A549 (cell line): Measurements from ENCODE around the gene DNAJC5. TPM values are rescaled to one million over a fixed set of nuclear protein-coding genes. Genes with fewer than 3 reads are reported as not detected.

Experiments
- ATAC-seq, 2 experiments: fragments of 200-7000 bp in 1 of 2; fragments of >200 bp in 1 of 2; cut with Nextera tagmentation in 1 of 2; cut with Tn5 transposase in 1 of 2; 3 replicates each; pipeline versions ENCODE4 v1.8.0 to v1.9.1; 2018 to 2020; ENCODE audit warnings: mild to moderate bottlenecking in 1 of 2, moderate library complexity in 1 of 2
- CTCF ChIA-PET: fragments of 300-600 bp; sonication (Branson Sonifier 250); formaldehyde crosslinking; extraction: SDS; loops from one replicate; lab custom pipeline; 2021; ENCODE audit warnings: antibody characterized with exemption, inconsistent platforms; lab: Yijun Ruan, JAX
- POLR2A ChIA-PET: fragments of 350-600 bp; formaldehyde crosslinking; extraction: SDS; loops from one replicate; lab custom pipeline; 2021; ENCODE audit warnings: antibody characterized with exemption, inconsistent platforms; lab: Yijun Ruan, JAX
- DNase-seq, 2 experiments: peaks; one replicate each; pipeline versions ENCODE4 v3.0.0 to v3.0.0-alpha.2; 2011 to 2016; ENCODE audit warnings: low read depth in 1 of 2, low spot score in 1 of 2
- FAIRE-seq: peaks from 2 replicates; lab custom pipeline; 2011; peaks lifted over from hg19 to GRCh38; lab: Jason Lieb, UNC
- H3K27ac ChIP-seq, 2 experiments: fragments of >200 bp; sonication (Bioruptor Twin); formaldehyde crosslinking; 3 replicates each; pipeline ENCODE4 v1.5.1; 2016 to 2017
- H3K4me1 ChIP-seq: fragments of >200 bp; sonication (Bioruptor Twin); formaldehyde crosslinking; 3 replicates; pipeline ENCODE4 v1.6.1; 2016
- H3K4me2 ChIP-seq: fragments of >200 bp; sonication (Bioruptor Twin); formaldehyde crosslinking; 3 replicates; pipeline ENCODE4 v1.6.1; 2016
- H3K4me3 ChIP-seq: fragments of >200 bp; sonication (Bioruptor Twin); formaldehyde crosslinking; 3 replicates; pipeline ENCODE4 v1.5.1; 2016
- H3K9me3 ChIP-seq: fragments of >200 bp; sonication (Bioruptor Twin); formaldehyde crosslinking; 3 replicates; pipeline ENCODE4 v1.6.1; 2016
- ATOH8 ChIP-seq: fragments of 250-450 bp; sonication (Bioruptor Pico); IDR thresholded peaks from 2 replicates; pipeline ENCODE4 v1.5.0; 2020; ENCODE audit warnings: low read depth, mild to moderate bottlenecking, moderate library complexity
- EHF ChIP-seq: fragments of 250-450 bp; sonication (Bioruptor Pico); IDR thresholded peaks from 2 replicates; pipeline ENCODE4 v1.5.0; 2020; ENCODE audit warnings: mild to moderate bottlenecking
- EP300 ChIP-seq, 2 experiments: fragments of >200 bp; sonication (Bioruptor Twin); formaldehyde crosslinking; IDR thresholded peaks; 2 replicates in 1 of 2; 3 replicates in 1 of 2; pipeline ENCODE4 v1.6.1; 2016 to 2017
- ESRRA ChIP-seq: fragments of 150-350 bp; IDR thresholded peaks from 2 replicates; pipeline ENCODE4 v1.6.1; 2014; ENCODE audit warnings: mild to moderate bottlenecking, low read length, borderline replicate concordance
- FOSB ChIP-seq: fragments of 250-450 bp; sonication (Bioruptor Pico); IDR thresholded peaks from 2 replicates; pipeline ENCODE4 v1.5.0; 2020; ENCODE audit warnings: mild to moderate bottlenecking, moderate library complexity
- HDAC2 ChIP-seq: fragments of 200-600 bp; sonication (generic); IDR thresholded peaks from 2 replicates; pipeline ENCODE4 v1.6.1; 2016
- HES2 ChIP-seq: fragments of >200 bp; sonication (Bioruptor Twin); formaldehyde crosslinking; IDR thresholded peaks from 2 replicates; pipeline ENCODE4 v1.6.1; 2016
- JUN ChIP-seq, 2 experiments: fragments of >200 bp; sonication (Bioruptor Twin); formaldehyde crosslinking; IDR thresholded peaks; 2 replicates in 1 of 2; 3 replicates in 1 of 2; pipeline ENCODE4 v1.6.1; 2016 to 2017
- JUNB ChIP-seq: fragments of >200 bp; sonication (Bioruptor Twin); formaldehyde crosslinking; IDR thresholded peaks from 2 replicates; pipeline ENCODE4 v1.6.1; 2016
- KDM5A ChIP-seq: fragments of 200-600 bp; sonication (generic); IDR thresholded peaks from 2 replicates; pipeline ENCODE4 v1.6.1; 2016; ENCODE audit warnings: antibody characterized with exemption, mild to moderate bottlenecking
- NR3C1 ChIP-seq: fragments of >200 bp; sonication (Bioruptor Twin); formaldehyde crosslinking; IDR thresholded peaks from 3 replicates; pipeline ENCODE4 v1.6.1; 2017
- POLR2A ChIP-seq: IDR thresholded peaks from 2 replicates; pipeline ENCODE4 v1.6.1; 2012; ENCODE audit warnings: mild to moderate bottlenecking, low read length
- RAD21 ChIP-seq, 2 experiments: fragments of >200 bp in 1 of 2; sonication (Bioruptor Twin) in 1 of 2; formaldehyde crosslinking in 1 of 2; IDR thresholded peaks in 1 of 2; conservative IDR thresholded peaks in 1 of 2; 2 replicates in 1 of 2; 3 replicates in 1 of 2; pipeline ENCODE4 v1.6.1; 2012 to 2018; ENCODE audit warnings: inconsistent platforms in 1 of 2
- RFX5 ChIP-seq: fragments of 450-650 bp; IDR thresholded peaks from 2 replicates; pipeline ENCODE4 v1.7.1; 2014; ENCODE audit warnings: antibody characterized with exemption, mild to moderate bottlenecking, moderate library complexity
- ZFP36 ChIP-seq: fragments of 450-650 bp; IDR thresholded peaks from 2 replicates; pipeline ENCODE4 v1.6.1; 2014; ENCODE audit warnings: borderline replicate concordance; ENCODE audit not compliant: partially characterized antibody
- WGBS: methylation state at CpG from one replicate; pipeline ENCODE4 v1.1.6; 2017; ENCODE audit errors: missing lambda C conversion rate; 5-methylcytosine and 5-hydroxymethylcytosine counted together
- polyA plus RNA-seq, 4 experiments: library from polyadenylated mRNA; depleted of rRNA in 3 of 4; stranded (reverse); fragments of >200 nt; fragmentation: RNase III in 1 of 4; extraction: RNeasy Plus Mini Kit Qiagen cat#74134 plus additional on column Dnase treatment in 1 of 4; gene quantifications; 2 replicates in 3 of 4; 3 replicates in 1 of 4; pipeline ENCODE4 v1.2.3, GENCODE V29; 2011 to 2017
- TF ChIP-seq, protein P1 (sequence below): IDR thresholded peaks from 2 replicates; pipeline ENCODE4 v1.6.1; 2012; ENCODE audit warnings: low read depth, borderline replicate concordance
- TF ChIP-seq, protein P2 (sequence below): fragments of 200-600 bp; sonication (generic); IDR thresholded peaks from 2 replicates; pipeline ENCODE4 v1.6.1; 2016; ENCODE audit warnings: antibody characterized with exemption, mild to moderate bottlenecking, moderate library complexity
- TF ChIP-seq, protein P3 (sequence below): fragments of >200 bp; sonication (Bioruptor Twin); formaldehyde crosslinking; IDR thresholded peaks from 3 replicates; pipeline ENCODE4 v1.5.1; 2016

Gene DNAJC5
- polyA plus RNA-seq, 2 of the 4 experiments (the other 2 are of a cell fraction), result 20.4 to 23.2 TPM

GRCh38 chr20:63951398-63952209 lies 56.7 kb downstream of the DNAJC5 start:
- whole genome bisulfite sequencing, result 77% methylated on average over 10 of the region's 17 CpGs
- POLR2A ChIA-PET, result no interaction called here
- CTCF ChIA-PET, result interaction anchor here (0.7 to 2.1 kb wide), 8 partner anchors 9 to 414 kb away, joined by 3 to 8 read pairs (median 4); partner anchors contain the start of gene PTK6

GRCh38 chr20:63952210-63952535 lies 57.2 kb downstream of the DNAJC5 start:
- Histone ChIP-seq H3K4me2 (no peak overlapping the region), H3K4me1 (peaks cover 46% of the 10 kb centered on the region), H3K9me3 (no peaks in the 10 kb centered on the region), H3K4me3 (no peak overlapping the region), H3K27ac (no peak overlapping the region)
- TF ChIP-seq RFX5, result no peak
- TF ChIP-seq POLR2A, result no peak
- DNase-seq (no peak), FAIRE-seq (no peak), ATAC-seq (no peak)
- ChIA-PET POLR2A (no interaction called here), CTCF (interaction anchor here (1.1 to 2.1 kb wide), 5 partner anchors 10 to 414 kb away, joined by 3 to 8 read pairs (median 4); partner anchors contain the start of gene PTK6)
- WGBS, result 90% methylated on average over 13 of the region's 15 CpGs

More at GRCh38 chr20:63951398-63952209, 56.7 kb downstream of the DNAJC5 start:
- FAIRE-seq, result no peak
- TF ChIP-seq ESRRA, result no peak
- TF ChIP-seq ZFP36, result no peak
- TF ChIP-seq ATOH8 (CRISPR knock-in tag), result no peak
- TF ChIP-seq JUNB, result no peak
- TF ChIP-seq, all 56 proteins: peak for 0
- Histone ChIP-seq H3K4me2 (no peak overlapping the region), H3K4me3 (no peak overlapping the region), H3K4me1 (peaks cover 46% of the 10 kb centered on the region), H3K9me3 (no peaks in the 10 kb centered on the region), H3K27ac (no peak overlapping the region)
- ATAC-seq (no peak), DNase-seq (no peak)

DNA sequence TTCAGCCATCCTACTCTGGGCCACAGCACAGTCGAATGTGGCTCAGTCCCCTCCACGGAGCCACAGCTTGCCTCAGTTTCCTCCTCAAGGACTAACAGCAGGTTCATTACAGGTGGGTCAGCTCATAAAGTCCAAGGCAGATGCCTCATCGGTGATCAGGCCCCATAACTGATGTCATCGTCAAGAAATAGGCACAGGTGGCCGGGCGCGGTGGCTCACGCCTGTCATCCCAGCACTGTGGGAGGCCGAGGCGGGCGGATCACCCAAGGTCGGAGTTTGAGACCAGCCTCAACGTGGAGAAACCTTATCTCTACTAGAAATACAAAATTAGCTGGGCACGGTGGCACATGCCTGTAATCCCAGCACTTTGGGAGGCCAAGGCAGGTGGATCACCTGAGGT lies 57.8 kb downstream of the DNAJC5 start:
- Histone ChIP-seq H3K4me3 (no peak overlapping the region), H3K9me3 (no peaks in the 10 kb centered on the region), H3K27ac (no peak overlapping the region), H3K4me2 (no peak overlapping the region), H3K4me1 (peaks cover 51% of the 10 kb centered on the region)
- FAIRE-seq (no peak), DNase-seq (no peak), ATAC-seq (no peak)
- 87% methylated on average over 14 of the region's 14 CpGs for WGBS
- no peak for TF ChIP-seq HES2
- ChIA-PET CTCF (interaction anchor here (0.9 to 2.1 kb wide), 4 partner anchors 10 to 415 kb away, joined by 3 to 8 read pairs (median 4); partner anchors contain the start of gene PTK6), POLR2A (no interaction called here)

DNA sequence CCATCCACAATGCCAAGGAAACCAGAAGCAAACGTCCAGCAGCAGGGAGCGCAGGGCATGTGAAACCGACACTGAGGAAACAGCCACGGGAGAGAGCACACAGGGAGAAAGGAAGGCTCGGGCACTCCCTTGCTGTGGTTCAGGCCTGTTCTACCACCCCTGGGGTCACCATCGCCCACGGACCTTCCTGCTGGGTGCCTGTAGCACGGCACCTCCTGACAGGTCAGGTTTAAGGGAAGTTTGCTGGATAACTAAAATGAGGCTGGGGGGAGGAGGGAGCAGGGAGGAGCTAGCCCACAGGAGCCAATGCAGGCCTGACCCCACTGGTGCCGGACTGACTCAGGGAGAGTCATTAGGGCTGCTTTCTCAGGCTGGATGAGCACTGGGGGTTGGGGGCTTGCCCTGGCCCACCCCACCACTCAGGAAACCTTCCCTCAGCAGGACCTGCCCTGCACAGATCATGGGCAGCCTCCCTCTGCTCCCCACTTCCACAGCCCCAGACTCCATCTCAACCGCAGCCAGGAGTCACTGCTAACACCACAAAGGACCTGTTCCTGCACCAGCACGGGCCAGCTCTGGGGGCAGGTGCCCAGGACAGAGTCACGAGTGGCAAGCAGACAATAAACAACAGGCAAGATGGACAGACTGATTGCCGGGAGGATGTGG lies 59.0 kb downstream of the DNAJC5 start:
- peaks cover 49% of the 10 kb centered on the region for H3K4me1 ChIP-seq
- FAIRE-seq (no peak), DNase-seq (no peak), ATAC-seq (no peak)
- WGBS, result 85% methylated on average over 13 of the region's 13 CpGs
- H3K27ac ChIP-seq, result no peak overlapping the region
- peak overlapping the region; percentile 99 for H3K4me2 ChIP-seq
- H3K9me3 ChIP-seq, result no peaks in the 10 kb centered on the region
- no peak overlapping the region for H3K4me3 ChIP-seq
- POLR2A ChIA-PET, result no interaction called here
- CTCF ChIA-PET, result interaction anchor here (0.9 to 2.4 kb wide), 6 partner anchors 20 to 416 kb away, joined by 3 to 11 read pairs (median 4); partner anchors contain the start of genes PRPF6 and PTK6
- no peak for TF ChIP-seq EP300 (IDR thresholded peaks at IDR 0.05)
- TF ChIP-seq ZFP36, result no peak
- TF ChIP-seq HDAC2, result no peak
- no peak for TF ChIP-seq RAD21 (conservative IDR thresholded peaks at IDR 0.05 in 1 of 2, IDR thresholded peaks at IDR 0.05 in 1 of 2)
- TF ChIP-seq KDM5A, result no peak
- TF ChIP-seq FOSB, result no peak
- TF ChIP-seq, protein P1, sequence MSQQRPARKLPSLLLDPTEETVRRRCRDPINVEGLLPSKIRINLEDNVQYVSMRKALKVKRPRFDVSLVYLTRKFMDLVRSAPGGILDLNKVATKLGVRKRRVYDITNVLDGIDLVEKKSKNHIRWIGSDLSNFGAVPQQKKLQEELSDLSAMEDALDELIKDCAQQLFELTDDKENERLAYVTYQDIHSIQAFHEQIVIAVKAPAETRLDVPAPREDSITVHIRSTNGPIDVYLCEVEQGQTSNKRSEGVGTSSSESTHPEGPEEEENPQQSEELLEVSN, result no peak
- TF ChIP-seq NR3C1, result no peak
- TF ChIP-seq, protein P2, sequence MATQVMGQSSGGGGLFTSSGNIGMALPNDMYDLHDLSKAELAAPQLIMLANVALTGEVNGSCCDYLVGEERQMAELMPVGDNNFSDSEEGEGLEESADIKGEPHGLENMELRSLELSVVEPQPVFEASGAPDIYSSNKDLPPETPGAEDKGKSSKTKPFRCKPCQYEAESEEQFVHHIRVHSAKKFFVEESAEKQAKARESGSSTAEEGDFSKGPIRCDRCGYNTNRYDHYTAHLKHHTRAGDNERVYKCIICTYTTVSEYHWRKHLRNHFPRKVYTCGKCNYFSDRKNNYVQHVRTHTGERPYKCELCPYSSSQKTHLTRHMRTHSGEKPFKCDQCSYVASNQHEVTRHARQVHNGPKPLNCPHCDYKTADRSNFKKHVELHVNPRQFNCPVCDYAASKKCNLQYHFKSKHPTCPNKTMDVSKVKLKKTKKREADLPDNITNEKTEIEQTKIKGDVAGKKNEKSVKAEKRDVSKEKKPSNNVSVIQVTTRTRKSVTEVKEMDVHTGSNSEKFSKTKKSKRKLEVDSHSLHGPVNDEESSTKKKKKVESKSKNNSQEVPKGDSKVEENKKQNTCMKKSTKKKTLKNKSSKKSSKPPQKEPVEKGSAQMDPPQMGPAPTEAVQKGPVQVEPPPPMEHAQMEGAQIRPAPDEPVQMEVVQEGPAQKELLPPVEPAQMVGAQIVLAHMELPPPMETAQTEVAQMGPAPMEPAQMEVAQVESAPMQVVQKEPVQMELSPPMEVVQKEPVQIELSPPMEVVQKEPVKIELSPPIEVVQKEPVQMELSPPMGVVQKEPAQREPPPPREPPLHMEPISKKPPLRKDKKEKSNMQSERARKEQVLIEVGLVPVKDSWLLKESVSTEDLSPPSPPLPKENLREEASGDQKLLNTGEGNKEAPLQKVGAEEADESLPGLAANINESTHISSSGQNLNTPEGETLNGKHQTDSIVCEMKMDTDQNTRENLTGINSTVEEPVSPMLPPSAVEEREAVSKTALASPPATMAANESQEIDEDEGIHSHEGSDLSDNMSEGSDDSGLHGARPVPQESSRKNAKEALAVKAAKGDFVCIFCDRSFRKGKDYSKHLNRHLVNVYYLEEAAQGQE, result no peak
- TF ChIP-seq ATOH8 (CRISPR knock-in tag), result no peak
- no peak for TF ChIP-seq JUN (IDR thresholded peaks at IDR 0.05)
- no peak for TF ChIP-seq HES2
- TF ChIP-seq, protein P3, sequence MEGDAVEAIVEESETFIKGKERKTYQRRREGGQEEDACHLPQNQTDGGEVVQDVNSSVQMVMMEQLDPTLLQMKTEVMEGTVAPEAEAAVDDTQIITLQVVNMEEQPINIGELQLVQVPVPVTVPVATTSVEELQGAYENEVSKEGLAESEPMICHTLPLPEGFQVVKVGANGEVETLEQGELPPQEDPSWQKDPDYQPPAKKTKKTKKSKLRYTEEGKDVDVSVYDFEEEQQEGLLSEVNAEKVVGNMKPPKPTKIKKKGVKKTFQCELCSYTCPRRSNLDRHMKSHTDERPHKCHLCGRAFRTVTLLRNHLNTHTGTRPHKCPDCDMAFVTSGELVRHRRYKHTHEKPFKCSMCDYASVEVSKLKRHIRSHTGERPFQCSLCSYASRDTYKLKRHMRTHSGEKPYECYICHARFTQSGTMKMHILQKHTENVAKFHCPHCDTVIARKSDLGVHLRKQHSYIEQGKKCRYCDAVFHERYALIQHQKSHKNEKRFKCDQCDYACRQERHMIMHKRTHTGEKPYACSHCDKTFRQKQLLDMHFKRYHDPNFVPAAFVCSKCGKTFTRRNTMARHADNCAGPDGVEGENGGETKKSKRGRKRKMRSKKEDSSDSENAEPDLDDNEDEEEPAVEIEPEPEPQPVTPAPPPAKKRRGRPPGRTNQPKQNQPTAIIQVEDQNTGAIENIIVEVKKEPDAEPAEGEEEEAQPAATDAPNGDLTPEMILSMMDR, result no peak
- TF ChIP-seq EHF, result no peak
